SK-N-MC (cell line): ENCODE results near the gene TRAPPC12.

Experiments
- EZH2 ChIP-seq: fragments of 200-600 bp; sonication (generic); IDR thresholded peaks from one replicate; pipeline ENCODE4 v1.6.1; 2017; ENCODE audit warnings: antibody characterized with exemption
- FOXP2 ChIP-seq: optimal IDR thresholded peaks from 2 replicates; pipeline ENCODE3; 2011; ENCODE audit warnings: mild to moderate bottlenecking, moderate library complexity; ENCODE audit not compliant: insufficient read depth; ENCODE audit errors: extremely low read length, control extremely low read depth
- POLR2AphosphoS5 ChIP-seq: IDR thresholded peaks from 2 replicates; pipeline ENCODE4 v1.6.1; 2012; ENCODE audit warnings: mild to moderate bottlenecking, low read depth, low read length, borderline replicate concordance

DNA sequence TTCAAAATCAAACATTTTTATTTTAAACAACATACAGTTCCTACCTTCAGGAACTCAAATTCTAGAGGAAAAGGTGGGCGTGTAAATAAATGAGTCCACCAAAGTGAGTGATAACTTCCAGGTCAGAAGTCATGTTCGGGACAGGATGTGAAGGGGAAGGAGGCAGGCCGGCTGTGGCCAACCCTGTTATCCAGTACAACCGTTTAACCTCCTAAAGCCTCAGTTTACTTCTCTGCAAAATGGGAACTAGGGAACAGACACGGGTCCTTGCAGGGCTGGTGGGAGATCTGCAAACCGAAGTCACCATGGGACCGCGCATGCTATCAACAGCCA lies 2.2 kb upstream of the TRAPPC12 start:
- TF ChIP-seq POLR2AphosphoS5, result no peak
- TF ChIP-seq EZH2, result no peak
- no peak for TF ChIP-seq FOXP2
